ENCODE measurements around the gene CLNK.

DNA sequence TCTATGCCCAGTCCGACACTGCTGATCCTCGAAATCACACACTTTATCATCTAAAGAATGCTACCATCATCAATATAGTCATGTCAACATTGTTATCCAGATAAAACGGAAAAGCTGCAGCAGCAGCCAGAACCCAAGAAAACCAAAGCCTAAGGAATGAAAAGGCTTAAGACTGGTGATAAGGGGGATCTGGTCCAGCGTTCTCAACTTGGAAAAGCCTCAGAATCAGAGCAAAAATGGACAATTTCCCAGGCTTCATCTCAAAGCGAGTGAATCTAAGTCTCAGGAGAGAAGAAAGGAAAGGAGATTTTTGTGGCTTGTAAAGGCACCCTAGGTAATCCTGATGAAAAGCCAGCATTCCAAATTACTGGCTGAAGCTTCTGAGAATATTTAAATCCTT lies 235.6 kb downstream of the CLNK start:
- TF ChIP-seq POLR2A (IDR thresholded peaks at IDR 0.05) (no peak), CTCF (IDR thresholded peaks at IDR 0.05) (no peak)
